ENCODE data around the gene TXN. TPM values are rescaled to one million over a fixed set of nuclear protein-coding genes. Genes with fewer than 3 reads are reported as not detected.

Gene TXN
- total and polyA plus RNA-seq, 4 experiments from 2014 or later = 45.6 to 267 (median 122) TPM

DNA sequence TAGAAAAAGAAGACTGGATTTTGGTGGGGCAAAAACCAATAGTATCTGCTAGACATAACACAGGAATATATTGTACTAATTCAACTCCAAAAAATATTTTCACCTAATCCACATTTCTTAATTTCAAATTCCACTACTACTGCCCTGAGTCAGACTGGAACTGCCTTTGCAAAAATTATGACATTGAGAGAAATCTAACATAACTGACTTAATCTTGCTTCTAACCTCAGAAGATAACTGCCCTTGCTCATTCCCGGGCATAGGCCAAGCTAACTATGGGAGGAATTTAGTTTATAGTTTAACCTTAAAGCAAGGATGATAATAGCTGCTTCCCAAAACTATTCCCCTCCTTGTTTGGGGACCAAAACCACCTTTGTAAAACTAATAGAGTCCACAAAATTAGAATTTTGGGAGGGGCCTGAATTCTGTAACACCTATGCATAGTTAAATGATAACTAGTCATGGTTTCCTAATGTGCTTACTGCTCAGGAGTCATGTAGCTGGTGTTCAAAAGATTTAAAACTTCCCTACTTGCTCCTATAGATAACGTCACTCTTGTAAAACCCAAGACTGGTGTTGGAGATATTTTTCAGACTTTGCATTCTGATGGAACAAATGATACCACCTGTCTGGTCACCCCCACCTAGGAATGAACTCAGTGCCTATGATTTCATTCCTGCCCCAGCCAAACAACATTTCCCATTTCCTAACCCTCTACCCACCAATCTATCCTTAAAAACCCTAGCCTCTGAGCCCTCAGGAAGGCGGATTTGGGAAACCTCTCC lies 14.1 kb upstream of the TXN start:
- Histone ChIP-seq H3K4me3 (ENCODE audit: low read length in 2 of 2) (no peak overlapping the region), H3K36me3 (ENCODE audit: insufficient read depth, low read length) (no peaks in the 10 kb centered on the region), H3K4me1 (ENCODE audit: insufficient read depth, low read length) (no peaks in the 10 kb centered on the region), H3K9me3 (ENCODE audit: control insufficient read depth in 1 of 2, low read length in 2 of 2) (no peaks in the 10 kb centered on the region), H3K27ac (ENCODE audit: low read depth, low read length) (no peak overlapping the region), H3K27me3 (ENCODE audit: insufficient read depth, low read length) (no peaks in the 10 kb centered on the region)
- POLR2A ChIA-PET (ENCODE audit: partially characterized antibody) = no interaction called here
- intact Hi-C loops (cut with micrococcal nuclease) = no loop called here
- Mint-ChIP-seq H3K4me3 (no peak overlapping the region), H3K27me3 (no peaks in the 10 kb centered on the region), H3K36me3 (no peaks in the 10 kb centered on the region), H3K9me3 (peaks cover 0 to 3% (median 0%) of the 10 kb centered on the region in 8 donors), H3K4me1 (no peaks in the 10 kb centered on the region), H3K27ac (no peak overlapping the region)
- DNase-seq = no peak
- CTCF ChIA-PET (ENCODE audit: partially characterized antibody) = interaction anchor here (1.1 kb wide), 1 partner anchor 13 kb away, joined by 3 read pairs; no protein-coding TSS in a partner anchor

DNA sequence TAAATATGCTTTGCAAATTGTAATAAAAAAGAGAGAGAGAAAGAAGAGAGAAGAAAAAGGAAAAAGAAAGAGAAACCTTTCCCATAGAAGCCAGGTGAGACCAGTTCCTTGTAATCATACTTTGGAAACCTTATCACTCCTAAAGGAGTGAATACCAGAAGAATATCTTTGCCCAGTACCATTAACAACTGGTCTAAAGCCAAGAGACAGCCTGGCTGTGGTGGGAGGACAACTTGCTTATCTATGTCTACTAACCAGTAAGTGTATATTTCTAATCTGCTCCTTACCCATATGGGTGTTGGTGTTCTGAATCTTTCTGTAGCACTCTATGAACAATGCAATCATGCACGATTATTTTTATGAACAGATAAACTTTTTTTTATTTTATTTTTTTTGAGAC lies 10.5 kb upstream of the TXN start:
- no peaks in the 10 kb centered on the region for H3K27me3 Mint-ChIP-seq
- DNase-seq = no peak
- no peaks in the 10 kb centered on the region for H3K36me3 ChIP-seq (ENCODE audit: insufficient read depth, low read length)
- H3K9me3 ChIP-seq (ENCODE audit: control insufficient read depth in 1 of 2, low read length in 2 of 2) = no peaks in the 10 kb centered on the region
- no peak overlapping the region for H3K4me3 ChIP-seq (ENCODE audit: low read length in 2 of 2)
- no peaks in the 10 kb centered on the region for H3K27me3 ChIP-seq (ENCODE audit: insufficient read depth, low read length)
- H3K27ac ChIP-seq (ENCODE audit: low read depth, low read length) = no peak overlapping the region
- H3K27ac Mint-ChIP-seq = no peak overlapping the region
- H3K36me3 Mint-ChIP-seq = no peaks in the 10 kb centered on the region
- CTCF ChIA-PET (ENCODE audit: partially characterized antibody) = no interaction called here
- H3K4me3 Mint-ChIP-seq = no peak overlapping the region
- intact Hi-C loops (cut with micrococcal nuclease) = no loop called here
- POLR2A ChIA-PET (ENCODE audit: partially characterized antibody) = no interaction called here
- no peaks in the 10 kb centered on the region for H3K4me1 ChIP-seq (ENCODE audit: insufficient read depth, low read length)
- H3K9me3 Mint-ChIP-seq = no peaks in the 10 kb centered on the region
- no peaks in the 10 kb centered on the region for H3K4me1 Mint-ChIP-seq

DNA sequence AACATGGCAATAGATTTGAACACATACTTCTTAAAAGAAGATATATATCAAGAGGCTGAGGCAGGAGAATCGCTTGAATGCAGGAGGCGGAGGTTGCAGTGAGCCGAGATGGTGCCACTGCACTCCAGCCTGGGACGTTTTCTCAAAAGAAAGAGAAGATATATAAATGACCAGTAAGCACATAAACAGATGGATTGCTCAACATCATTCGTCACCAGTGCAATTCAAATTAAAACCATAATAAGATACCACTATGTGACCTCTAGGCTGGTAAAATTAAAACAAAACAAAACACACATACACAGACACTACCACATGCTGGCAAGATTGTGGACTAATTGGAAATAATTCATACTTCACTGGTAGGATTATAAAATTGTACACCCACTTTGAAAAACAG lies 5.3 kb upstream of the TXN start:
- no peaks in the 10 kb centered on the region for H3K36me3 ChIP-seq (ENCODE audit: insufficient read depth, low read length)
- no peak overlapping the region for H3K4me3 ChIP-seq (ENCODE audit: low read length in 2 of 2)
- peaks cover 0 to 3% of the 10 kb centered on the region in 2 donors for H3K36me3 Mint-ChIP-seq
- DNase-seq = no peak
- H3K27ac Mint-ChIP-seq = no peak overlapping the region
- intact Hi-C loops (cut with micrococcal nuclease) = loop anchor here (2.0 kb wide), 1 partner anchor 13 kb away; no protein-coding TSS in a partner anchor
- no peaks in the 10 kb centered on the region for H3K9me3 ChIP-seq (ENCODE audit: control insufficient read depth in 1 of 2, low read length in 2 of 2)
- H3K4me1 ChIP-seq (ENCODE audit: insufficient read depth, low read length) = peaks cover 8% of the 10 kb centered on the region
- no peak overlapping the region for H3K27ac ChIP-seq (ENCODE audit: low read depth, low read length)
- ChIA-PET POLR2A (ENCODE audit: partially characterized antibody) (no interaction called here), CTCF (ENCODE audit: partially characterized antibody) (no interaction called here)
- no peak overlapping the region for H3K4me3 Mint-ChIP-seq
- H3K27me3 ChIP-seq (ENCODE audit: insufficient read depth, low read length) = no peaks in the 10 kb centered on the region
- no peaks in the 10 kb centered on the region for H3K9me3 Mint-ChIP-seq
- H3K4me1 Mint-ChIP-seq = peaks cover 6 to 10% (median 9%) of the 10 kb centered on the region in 4 donors
- H3K27me3 Mint-ChIP-seq = no peaks in the 10 kb centered on the region

DNA sequence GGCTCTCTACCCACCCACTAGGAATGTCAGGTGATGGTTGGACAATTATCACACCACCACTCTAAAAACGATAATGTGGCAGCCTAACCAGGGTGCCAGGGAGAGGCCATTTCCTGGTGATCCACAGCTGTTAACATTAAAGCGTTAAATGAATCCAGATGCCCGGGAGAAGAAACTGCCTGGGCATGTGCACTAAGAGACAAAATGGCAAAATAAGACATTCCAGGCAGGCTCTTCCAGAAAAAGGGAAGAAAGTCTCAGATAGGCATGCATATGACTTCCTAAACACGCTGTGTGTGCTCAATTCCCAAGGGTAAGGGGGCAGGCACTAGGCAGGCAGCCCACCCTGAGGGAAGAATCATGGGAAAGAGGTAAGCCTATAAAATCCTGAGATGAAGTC lies 4.6 kb upstream of the TXN start:
- Histone ChIP-seq H3K36me3 (ENCODE audit: insufficient read depth, low read length) (no peaks in the 10 kb centered on the region), H3K4me1 (ENCODE audit: insufficient read depth, low read length) (peaks cover 8% of the 10 kb centered on the region), H3K9me3 (ENCODE audit: control insufficient read depth in 1 of 2, low read length in 2 of 2) (no peaks in the 10 kb centered on the region), H3K4me3 (ENCODE audit: low read length in 2 of 2) (no peak overlapping the region), H3K27ac (ENCODE audit: low read depth, low read length) (no peak overlapping the region), H3K27me3 (ENCODE audit: insufficient read depth, low read length) (no peaks in the 10 kb centered on the region)
- Mint-ChIP-seq H3K4me1 (peaks cover 6 to 15% (median 10%) of the 10 kb centered on the region in 4 donors), H3K27me3 (no peaks in the 10 kb centered on the region), H3K36me3 (peaks cover 0 to 5% of the 10 kb centered on the region in 2 donors), H3K27ac (no peak overlapping the region), H3K9me3 (no peaks in the 10 kb centered on the region), H3K4me3 (no peak overlapping the region)
- POLR2A ChIA-PET (ENCODE audit: partially characterized antibody) = no interaction called here
- DNase-seq = no peak
- intact Hi-C loops (cut with micrococcal nuclease) = loop anchor here (1.0 to 2.0 kb wide), 2 partner anchors 7 to 14 kb away; no protein-coding TSS in a partner anchor
- CTCF ChIA-PET (ENCODE audit: partially characterized antibody) = no interaction called here

DNA sequence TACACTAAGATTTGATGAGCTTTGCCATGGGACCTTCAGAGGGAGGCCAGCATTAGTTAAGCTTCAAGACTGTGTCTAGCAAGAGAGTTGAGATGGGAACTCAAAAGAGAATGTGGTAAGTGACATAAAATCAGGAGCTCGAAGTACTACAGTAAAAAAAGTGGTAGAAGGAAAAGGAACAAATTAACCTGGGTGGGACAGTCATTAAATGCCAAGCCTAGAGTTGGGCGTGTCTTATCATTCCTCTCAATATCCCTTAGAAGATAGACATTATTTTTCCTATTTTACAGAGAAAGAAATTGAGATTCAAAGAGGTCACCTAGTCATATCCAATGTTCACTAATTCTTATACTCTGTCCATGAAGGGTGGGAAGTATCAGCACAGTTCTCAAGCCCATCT lies 3.3 kb upstream of the TXN start:
- DNase-seq = no peak
- Mint-ChIP-seq H3K4me1 (peaks cover 13 to 23% (median 16%) of the 10 kb centered on the region in 4 donors), H3K27ac (no peak overlapping the region), H3K27me3 (no peaks in the 10 kb centered on the region), H3K36me3 (peaks cover 0 to 10% of the 10 kb centered on the region in 2 donors), H3K4me3 (no peak overlapping the region), H3K9me3 (no peaks in the 10 kb centered on the region)
- intact Hi-C loops (cut with micrococcal nuclease) = loop anchor here (5.0 to 10.0 kb wide), 2 partner anchors 105 to 1223 kb away; partner anchors contain the start of gene ECPAS
- Histone ChIP-seq H3K27ac (ENCODE audit: low read depth, low read length) (no peak overlapping the region), H3K27me3 (ENCODE audit: insufficient read depth, low read length) (no peaks in the 10 kb centered on the region), H3K9me3 (ENCODE audit: control insufficient read depth in 1 of 2, low read length in 2 of 2) (no peaks in the 10 kb centered on the region), H3K4me3 (ENCODE audit: low read length in 2 of 2) (no peak overlapping the region), H3K4me1 (ENCODE audit: insufficient read depth, low read length) (peaks cover 15% of the 10 kb centered on the region), H3K36me3 (ENCODE audit: insufficient read depth, low read length) (no peaks in the 10 kb centered on the region)
- POLR2A ChIA-PET (ENCODE audit: partially characterized antibody) = no interaction called here
- CTCF ChIA-PET (ENCODE audit: partially characterized antibody) = no interaction called here

DNA sequence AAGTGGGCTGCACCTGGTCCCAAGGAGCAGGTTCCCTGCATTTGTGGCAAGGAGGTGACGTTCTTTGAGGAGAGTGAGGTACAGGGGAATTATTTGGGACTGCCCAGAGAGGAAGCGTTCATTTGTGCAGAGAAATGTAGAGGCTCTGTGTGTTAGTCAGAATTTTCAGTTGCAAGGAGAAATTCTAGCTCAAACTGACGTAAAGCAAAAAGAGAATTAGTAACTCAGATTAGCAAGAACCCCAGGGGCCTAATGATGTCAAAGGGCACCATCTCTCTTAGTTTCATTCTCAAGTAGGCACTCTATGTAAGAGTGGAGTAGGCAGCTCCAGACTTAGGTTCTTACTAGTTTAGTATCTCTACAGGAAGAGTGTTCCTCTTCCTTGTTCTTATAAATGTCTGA lies 2.4 kb upstream of the TXN start:
- H3K27ac ChIP-seq (ENCODE audit: low read depth, low read length) = no peak overlapping the region
- H3K4me3 ChIP-seq (ENCODE audit: low read length in 2 of 2) = no peak overlapping the region
- H3K9me3 Mint-ChIP-seq = no peaks in the 10 kb centered on the region
- no peaks in the 10 kb centered on the region for H3K27me3 Mint-ChIP-seq
- intact Hi-C loops (cut with micrococcal nuclease) = loop anchor here (5.0 to 10.0 kb wide), 2 partner anchors 104 to 1224 kb away; partner anchors contain the start of gene ECPAS
- no peak for DNase-seq
- peaks cover 16 to 32% (median 23%) of the 10 kb centered on the region in 4 donors for H3K4me1 Mint-ChIP-seq
- H3K9me3 ChIP-seq (ENCODE audit: control insufficient read depth in 1 of 2, low read length in 2 of 2) = no peaks in the 10 kb centered on the region
- peaks cover 0 to 11% of the 10 kb centered on the region in 2 donors for H3K36me3 Mint-ChIP-seq
- ChIA-PET CTCF (ENCODE audit: partially characterized antibody) (no interaction called here), POLR2A (ENCODE audit: partially characterized antibody) (no interaction called here)
- H3K36me3 ChIP-seq (ENCODE audit: insufficient read depth, low read length) = no peaks in the 10 kb centered on the region
- peaks cover 24% of the 10 kb centered on the region for H3K4me1 ChIP-seq (ENCODE audit: insufficient read depth, low read length)
- H3K4me3 Mint-ChIP-seq = peak overlapping the region in 1 of 8 donors; percentile 21
- peak overlapping the region in 2 of 7 donors; percentile 48 to 54 for H3K27ac Mint-ChIP-seq
- H3K27me3 ChIP-seq (ENCODE audit: insufficient read depth, low read length) = no peaks in the 10 kb centered on the region

DNA sequence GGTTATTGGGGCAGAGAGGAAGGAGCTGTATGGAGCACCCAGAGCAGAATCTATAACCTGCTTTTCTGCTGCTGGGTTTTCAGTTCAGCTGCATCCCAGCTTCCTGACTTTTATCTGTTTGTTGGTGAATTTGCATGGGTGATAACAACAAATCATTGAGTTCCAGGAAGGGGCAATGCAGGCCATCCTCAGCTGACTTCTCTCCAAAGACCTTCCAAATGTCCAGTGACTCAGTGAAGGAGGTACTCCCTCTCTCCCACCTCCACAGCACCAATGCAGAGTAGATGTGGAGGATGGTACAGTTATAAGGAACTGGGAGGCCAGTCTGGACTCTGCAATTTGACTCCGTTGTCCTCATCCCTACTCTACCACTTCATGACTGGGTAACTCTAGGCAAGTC lies 1.6 kb upstream of the TXN start:
- H3K27me3 Mint-ChIP-seq = no peaks in the 10 kb centered on the region
- H3K4me3 Mint-ChIP-seq = peak overlapping the region in 4 of 8 donors; percentile 93 to 97 (median 96)
- no peaks in the 10 kb centered on the region for H3K9me3 ChIP-seq (ENCODE audit: control insufficient read depth in 1 of 2, low read length in 2 of 2)
- ChIA-PET POLR2A (ENCODE audit: partially characterized antibody) (no interaction called here), CTCF (ENCODE audit: partially characterized antibody) (interaction anchor here (0.7 to 1.7 kb wide), 4 partner anchors 10 to 43 kb away, joined by 3 to 4 read pairs (median 3); no protein-coding TSS in a partner anchor)
- peaks cover 31% of the 10 kb centered on the region for H3K4me1 ChIP-seq (ENCODE audit: insufficient read depth, low read length)
- no peaks in the 10 kb centered on the region for H3K36me3 ChIP-seq (ENCODE audit: insufficient read depth, low read length)
- H3K27ac ChIP-seq (ENCODE audit: low read depth, low read length) = no peak overlapping the region
- no peaks in the 10 kb centered on the region for H3K9me3 Mint-ChIP-seq
- intact Hi-C loops (cut with micrococcal nuclease) = loop anchor here (5.0 to 10.0 kb wide), 2 partner anchors 103 to 1224 kb away; partner anchors contain the start of gene ECPAS
- peak overlapping the region in 3 of 7 donors; percentile 90 to 96 (median 93) for H3K27ac Mint-ChIP-seq
- peaks cover 0 to 11% of the 10 kb centered on the region in 2 donors for H3K36me3 Mint-ChIP-seq
- no peak for DNase-seq
- H3K27me3 ChIP-seq (ENCODE audit: insufficient read depth, low read length) = no peaks in the 10 kb centered on the region
- H3K4me3 ChIP-seq (ENCODE audit: low read length in 2 of 2) = no peak overlapping the region
- H3K4me1 Mint-ChIP-seq = peaks cover 23 to 39% (median 30%) of the 10 kb centered on the region in 4 donors
